Nephron (organoid): ENCODE measurements around the gene LGALS13.

Experiments used
- H3K27ac Mint-ChIP-seq, 3 experiments: 2 replicates each; pipeline ENCODE4 v1.8.0; 2020; ENCODE audit warnings: mixed read lengths in 3 of 3, mild to moderate bottlenecking in 2 of 3, moderate library complexity in 1 of 3
- H3K27me3 Mint-ChIP-seq: 2 replicates; pipeline ENCODE4 v1.8.0; 2021; ENCODE audit warnings: low read depth, mild to moderate bottlenecking, moderate library complexity, mixed read lengths
- H3K36me3 Mint-ChIP-seq: 2 replicates; pipeline ENCODE4 v1.8.0; 2020; ENCODE audit warnings: low read depth, mixed read lengths
- H3K4me1 Mint-ChIP-seq: 2 replicates; pipeline ENCODE4 v1.8.0; 2020; ENCODE audit warnings: mixed read lengths
- H3K4me3 Mint-ChIP-seq, 3 experiments: 2 replicates each; pipeline ENCODE4 v1.8.0; 2020; ENCODE audit warnings: mild to moderate bottlenecking in 3 of 3, mixed read lengths in 3 of 3, moderate library complexity in 2 of 3
- H3K9me3 Mint-ChIP-seq: 2 replicates; pipeline ENCODE4 v1.8.0; 2020; ENCODE audit warnings: mixed read lengths
- CTCF ChIP-seq, 3 experiments: fragments of 200-600 bp; sonication (generic); IDR thresholded peaks; one replicate each; pipeline ENCODE4 v1.5.0; 2021; ENCODE audit warnings: antibody characterized with exemption in 3 of 3; ENCODE audit not compliant: unreplicated experiment in 3 of 3

Gene LGALS13

GRCh38 chr19:39643591-39643990 is 41.3 kb downstream of the LGALS13 start:
- H3K4me3 Mint-ChIP-seq = no peak overlapping the region
- no peak overlapping the region for H3K27ac Mint-ChIP-seq
- H3K9me3 Mint-ChIP-seq = peaks cover 4% of the 10 kb centered on the region
- TF ChIP-seq CTCF (IDR thresholded peaks at IDR 0.05; ENCODE audit: unreplicated experiment in 3 of 3) = no peak
- H3K27me3 Mint-ChIP-seq = peaks cover 8% of the 10 kb centered on the region
- H3K4me1 Mint-ChIP-seq = no peaks in the 10 kb centered on the region
- no peaks in the 10 kb centered on the region for H3K36me3 Mint-ChIP-seq

- Mint-ChIP-seq H3K27ac (no peak overlapping the region), H3K27me3 (peaks cover 5% of the 10 kb centered on the region), H3K4me3 (no peak overlapping the region), H3K4me1 (no peaks in the 10 kb centered on the region), H3K36me3 (no peaks in the 10 kb centered on the region), H3K9me3 (peaks cover 4% of the 10 kb centered on the region)
- TF ChIP-seq CTCF (IDR thresholded peaks at IDR 0.05; ENCODE audit: unreplicated experiment in 3 of 3) = no peak
These were observed 43.6 kb downstream of the LGALS13 start for GRCh38 chr19:39645800-39646411.

- Mint-ChIP-seq H3K36me3 (no peaks in the 10 kb centered on the region), H3K4me1 (no peaks in the 10 kb centered on the region), H3K4me3 (no peak overlapping the region), H3K27ac (no peak overlapping the region), H3K27me3 (peaks cover 19% of the 10 kb centered on the region), H3K9me3 (peaks cover 4% of the 10 kb centered on the region)
- TF ChIP-seq CTCF (IDR thresholded peaks at IDR 0.05; ENCODE audit: unreplicated experiment in 3 of 3) = no peak
These were observed 45.6 kb downstream of the LGALS13 start for GRCh38 chr19:39647918-39648317.

GRCh38 chr19:39655613-39656012 is 53.3 kb downstream of the LGALS13 start, which contains the start of gene LGALS16:
TSS of gene LGALS16 (plus strand) at chr19:39655913. CDS start at chr19:39655962, 49 bp downstream.
- no peaks in the 10 kb centered on the region for H3K9me3 Mint-ChIP-seq
- peaks cover 30% of the 10 kb centered on the region for H3K27me3 Mint-ChIP-seq
- H3K27ac Mint-ChIP-seq = no peak within 1 kb of the TSS
- no peaks in the 10 kb centered on the region for H3K4me1 Mint-ChIP-seq
- no peaks in the 10 kb centered on the region for H3K36me3 Mint-ChIP-seq
- no peak for TF ChIP-seq CTCF (IDR thresholded peaks at IDR 0.05; ENCODE audit: unreplicated experiment in 3 of 3)
- H3K4me3 Mint-ChIP-seq = no peak within 1 kb of the TSS
